ENCODE results near the gene CLDN3.
A peak's percentile ranks its signal among the peaks of the same experiment; 100 is the strongest.

The CLDN3 gene

GRCh38 chr7:73770002-73770859 lies at the start of gene CLDN3:
Gene CLDN3, minus strand, starts transcription at chr7:73770270. Its CDS starts 221 bp downstream, at chr7:73770049.
- DNase-seq = no peak
- Histone ChIP-seq H3K27ac (ENCODE audit: low read length) (no peak within 1 kb of the TSS), H2AFZ (ENCODE audit: low read depth, low read length) (0 out of 2 replicates have a peak within 1 kb of the TSS, but pooled peaks have one; percentile 16), H3K27me3 (ENCODE audit: insufficient read depth, low read length, poor library complexity) (no peaks in the 10 kb centered on the region), H3K4me3 (ENCODE audit: low read depth in 1 of 2, low read length in 2 of 2) (no peak within 1 kb of the TSS), H3K9me3 (ENCODE audit: insufficient read depth, low read length, severe bottlenecking) (no peaks in the 10 kb centered on the region), H3K4me2 (ENCODE audit: insufficient read depth, low read length) (no peak within 1 kb of the TSS), H3K4me1 (ENCODE audit: insufficient read depth, low read length) (no peaks in the 10 kb centered on the region), H3K36me3 (ENCODE audit: insufficient read depth, low read length) (no peaks in the 10 kb centered on the region), H4K20me1 (ENCODE audit: insufficient read depth, low read length) (no peaks in the 10 kb centered on the region), H3K79me2 (ENCODE audit: insufficient read depth, low read length) (no peaks in the 10 kb centered on the region), H3K9ac (ENCODE audit: low read depth, low read length) (no peak within 1 kb of the TSS)
- ATAC-seq (ENCODE audit: insufficient read depth, low read depth) = no peak
- TF ChIP-seq CTCF (IDR thresholded peaks at IDR 0.05; ENCODE audit: borderline replicate concordance, extremely low read depth, low read length, poor library complexity, severe bottlenecking) = no peak

DNA sequence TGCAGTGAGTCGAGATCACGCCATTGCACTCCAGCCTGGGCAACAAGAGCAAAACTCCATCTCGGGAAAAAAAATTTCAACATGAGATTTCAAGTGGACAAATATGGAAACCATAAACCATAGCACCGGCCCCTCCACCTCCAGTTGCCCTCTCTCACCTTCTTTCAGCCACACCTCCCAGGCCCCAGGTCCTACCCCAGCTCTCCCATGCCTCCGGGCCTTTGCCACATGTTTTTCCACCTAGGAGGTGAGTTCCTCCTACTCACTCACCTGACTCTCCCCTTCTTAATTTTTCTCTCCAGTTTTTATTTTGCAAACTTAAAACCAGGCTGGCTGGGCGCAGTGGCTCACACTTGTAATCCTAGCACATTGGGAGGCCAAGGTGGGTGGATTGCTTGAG lies 47.1 kb upstream of the CLDN3 start:
- Histone ChIP-seq H3K27me3 (ENCODE audit: insufficient read depth, low read length, poor library complexity) (no peaks in the 10 kb centered on the region), H3K27ac (ENCODE audit: low read length) (no peak overlapping the region), H3K9me3 (ENCODE audit: insufficient read depth, low read length, severe bottlenecking) (peaks cover 3% of the 10 kb centered on the region), H3K9ac (ENCODE audit: low read depth, low read length) (no peak overlapping the region), H3K36me3 (ENCODE audit: insufficient read depth, low read length) (no peaks in the 10 kb centered on the region), H4K20me1 (ENCODE audit: insufficient read depth, low read length) (no peaks in the 10 kb centered on the region), H3K4me3 (ENCODE audit: low read depth in 1 of 2, low read length in 2 of 2) (no peak overlapping the region), H3K79me2 (ENCODE audit: insufficient read depth, low read length) (no peaks in the 10 kb centered on the region), H3K4me2 (ENCODE audit: insufficient read depth, low read length) (no peak overlapping the region), H2AFZ (ENCODE audit: low read depth, low read length) (no peak overlapping the region), H3K4me1 (ENCODE audit: insufficient read depth, low read length) (no peaks in the 10 kb centered on the region)
- no peak for ATAC-seq (ENCODE audit: insufficient read depth, low read depth)
- no peak for DNase-seq
- TF ChIP-seq EZH2 (IDR thresholded peaks at IDR 0.05; ENCODE audit: borderline replicate concordance, low read depth, low read length, severe bottlenecking) = no peak
- no peak for TF ChIP-seq CTCF (IDR thresholded peaks at IDR 0.05; ENCODE audit: borderline replicate concordance, extremely low read depth, low read length, poor library complexity, severe bottlenecking)

DNA sequence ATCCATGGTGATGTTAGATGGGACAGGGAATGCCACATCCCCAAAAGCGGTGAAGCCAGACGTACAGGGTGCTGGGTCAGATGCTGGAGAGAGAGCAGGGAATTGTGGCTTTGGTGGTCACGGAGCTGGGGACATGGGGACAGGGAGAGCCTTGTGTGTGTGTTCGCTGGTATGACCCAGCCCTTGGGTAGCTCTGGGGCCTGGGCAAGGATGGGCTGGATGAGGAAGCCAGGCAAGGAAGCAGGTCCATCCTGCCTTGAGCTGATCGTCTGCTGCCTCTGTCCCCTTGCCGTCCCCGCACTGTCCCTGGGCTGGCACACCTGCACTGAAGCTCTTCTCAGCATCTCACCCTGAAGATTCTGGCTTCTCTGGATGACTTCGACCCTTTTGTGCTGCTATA lies 45.4 kb upstream of the CLDN3 start:
- Histone ChIP-seq H3K9ac (ENCODE audit: low read depth, low read length) (no peak overlapping the region), H3K4me3 (ENCODE audit: low read depth in 1 of 2, low read length in 2 of 2) (no peak overlapping the region), H4K20me1 (ENCODE audit: insufficient read depth, low read length) (no peaks in the 10 kb centered on the region), H2AFZ (ENCODE audit: low read depth, low read length) (no peak overlapping the region), H3K9me3 (ENCODE audit: insufficient read depth, low read length, severe bottlenecking) (peaks cover 3% of the 10 kb centered on the region), H3K4me2 (ENCODE audit: insufficient read depth, low read length) (no peak overlapping the region), H3K36me3 (ENCODE audit: insufficient read depth, low read length) (no peaks in the 10 kb centered on the region), H3K27ac (ENCODE audit: low read length) (no peak overlapping the region), H3K79me2 (ENCODE audit: insufficient read depth, low read length) (no peaks in the 10 kb centered on the region), H3K4me1 (ENCODE audit: insufficient read depth, low read length) (no peaks in the 10 kb centered on the region), H3K27me3 (ENCODE audit: insufficient read depth, low read length, poor library complexity) (no peaks in the 10 kb centered on the region)
- TF ChIP-seq EZH2 (IDR thresholded peaks at IDR 0.05; ENCODE audit: borderline replicate concordance, low read depth, low read length, severe bottlenecking) (no peak), CTCF (IDR thresholded peaks at IDR 0.05; ENCODE audit: borderline replicate concordance, extremely low read depth, low read length, poor library complexity, severe bottlenecking) (no peak)
- ATAC-seq (ENCODE audit: insufficient read depth, low read depth) = no peak
- no peak for DNase-seq

Measured in DND-41 (cell line).